Measurements from ENCODE around the gene RERE. TPM values are rescaled to one million over a fixed set of nuclear protein-coding genes. Genes with fewer than 3 reads are reported as not detected.
"Not testable (repeated sequence)": the region's sequence is repeated elsewhere in the genome, so short reads cannot be mapped to it uniquely, and the experiment has no call there.

Gene RERE
- polyA plus RNA-seq, 10 donors = 61.7 to 94.3 (median 77.6) TPM

DNA sequence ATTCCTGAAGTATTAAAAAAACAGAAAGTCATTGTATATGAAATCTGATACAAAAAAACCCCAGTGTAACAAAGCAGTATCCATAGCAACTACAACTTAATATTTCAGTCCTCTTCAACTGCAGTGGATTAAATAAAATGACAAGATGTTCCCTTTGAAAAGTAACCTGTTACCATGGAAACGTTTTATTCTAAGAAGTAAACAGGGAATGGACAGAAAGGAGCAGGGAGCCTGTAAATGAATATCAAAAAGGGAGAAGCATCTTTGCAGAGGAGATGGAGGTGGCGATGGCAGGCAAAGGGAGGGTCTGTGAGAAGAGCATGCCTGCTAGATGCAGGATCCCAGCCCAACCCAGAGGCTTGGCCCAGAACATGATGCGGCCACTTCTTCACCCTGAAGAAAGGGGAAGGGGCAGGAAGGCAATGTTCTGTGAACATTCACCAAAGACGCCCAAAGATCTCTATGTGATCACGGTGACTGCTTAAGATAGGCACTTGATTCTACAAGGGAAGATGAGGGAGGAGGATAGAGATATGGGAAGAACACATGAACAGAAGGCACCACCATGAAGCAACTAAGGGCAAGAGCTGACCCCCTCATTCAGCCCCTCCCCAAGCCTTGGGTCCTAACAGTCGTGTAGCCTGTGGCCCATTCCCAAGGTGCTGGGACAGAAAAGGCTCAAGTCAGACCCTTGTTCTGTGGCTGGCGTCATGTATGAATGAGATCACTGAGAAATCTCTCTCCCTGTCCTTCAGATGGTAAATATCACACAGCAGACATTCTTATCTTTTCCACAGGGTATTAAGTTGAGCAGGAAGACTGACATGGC, 299.6 kb downstream of the RERE start:
- peak in 2 of 3 donors; percentile 39 to 75 for DNase-seq

DNA sequence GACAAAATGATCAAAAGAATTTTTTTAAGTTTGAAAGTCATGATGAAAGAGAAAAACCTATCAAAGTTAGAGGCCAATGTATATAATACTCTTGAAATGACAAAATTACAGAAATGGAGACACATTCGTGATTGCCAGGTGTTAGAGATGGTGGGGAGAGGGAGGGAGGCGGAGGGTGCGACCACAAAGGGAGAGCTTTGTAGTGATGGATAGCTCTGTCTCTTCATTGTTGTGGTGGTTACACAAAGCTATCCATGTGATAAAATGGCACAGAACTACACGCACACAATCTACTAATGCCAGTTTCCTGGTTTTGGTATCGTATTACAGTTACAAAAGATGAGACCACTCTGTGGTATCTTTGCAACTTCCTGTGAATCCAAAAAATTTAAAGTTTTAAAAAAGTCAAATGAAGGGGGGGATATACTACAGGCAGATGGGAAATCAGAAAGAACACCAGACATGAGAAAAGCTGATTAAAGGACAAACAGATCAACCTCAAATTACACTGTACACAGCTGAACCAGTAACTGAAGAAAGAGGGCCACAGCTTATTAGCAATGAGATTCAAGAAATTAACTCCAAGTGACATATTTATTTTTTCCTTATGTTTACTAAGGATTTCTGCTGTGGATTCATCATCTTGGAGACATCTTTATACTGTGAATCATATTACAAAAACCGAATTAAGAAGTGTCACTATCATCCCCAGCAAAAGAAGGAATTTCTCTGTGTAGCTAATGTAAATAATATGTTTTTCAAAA, 300.5 kb downstream of the RERE start:
- DNase-seq = no peak

DNA sequence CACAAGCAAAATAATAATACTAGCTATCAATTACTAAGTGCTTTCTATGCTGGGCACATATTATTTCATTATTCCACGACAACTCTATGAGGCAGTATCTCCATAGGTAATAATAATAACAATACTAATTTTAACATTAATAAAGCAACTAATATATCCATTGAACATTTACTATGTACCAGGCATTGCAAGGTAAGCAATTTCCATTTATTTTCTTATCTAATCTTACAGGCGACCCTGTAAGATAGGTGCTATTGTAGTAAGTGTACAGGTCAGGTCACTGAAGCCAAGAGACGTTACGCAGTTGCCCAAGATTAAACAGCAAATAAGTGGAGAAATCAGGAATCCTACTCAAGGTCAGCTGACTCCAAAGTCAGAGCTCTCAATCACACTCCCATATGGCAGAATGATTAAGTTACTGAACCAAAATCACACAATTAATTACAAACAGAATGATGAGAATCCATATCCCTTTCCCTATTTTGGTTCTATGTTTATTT, 301.1 kb downstream of the RERE start:
- DNase-seq = no peak

DNA sequence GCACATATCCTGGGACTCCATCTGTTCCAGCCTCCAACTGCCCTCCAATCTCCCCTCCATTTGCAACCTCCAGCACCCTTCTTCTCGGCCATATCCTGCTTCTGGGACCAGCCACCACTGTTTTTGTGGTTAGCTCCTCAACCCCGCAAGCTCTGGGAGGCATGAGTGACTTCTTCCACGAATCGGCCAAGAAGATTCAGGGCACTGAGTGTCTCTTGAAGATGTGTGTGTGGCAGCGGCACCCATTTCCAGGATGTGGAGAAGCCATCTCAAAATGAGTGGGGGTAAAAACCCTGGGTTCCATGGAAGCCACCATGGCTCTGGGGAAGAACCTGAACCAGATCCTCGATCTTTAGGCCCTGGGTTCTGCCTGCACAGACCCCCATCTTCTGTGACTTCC, 304.9 kb downstream of the RERE start:
- no peak for DNase-seq

DNA sequence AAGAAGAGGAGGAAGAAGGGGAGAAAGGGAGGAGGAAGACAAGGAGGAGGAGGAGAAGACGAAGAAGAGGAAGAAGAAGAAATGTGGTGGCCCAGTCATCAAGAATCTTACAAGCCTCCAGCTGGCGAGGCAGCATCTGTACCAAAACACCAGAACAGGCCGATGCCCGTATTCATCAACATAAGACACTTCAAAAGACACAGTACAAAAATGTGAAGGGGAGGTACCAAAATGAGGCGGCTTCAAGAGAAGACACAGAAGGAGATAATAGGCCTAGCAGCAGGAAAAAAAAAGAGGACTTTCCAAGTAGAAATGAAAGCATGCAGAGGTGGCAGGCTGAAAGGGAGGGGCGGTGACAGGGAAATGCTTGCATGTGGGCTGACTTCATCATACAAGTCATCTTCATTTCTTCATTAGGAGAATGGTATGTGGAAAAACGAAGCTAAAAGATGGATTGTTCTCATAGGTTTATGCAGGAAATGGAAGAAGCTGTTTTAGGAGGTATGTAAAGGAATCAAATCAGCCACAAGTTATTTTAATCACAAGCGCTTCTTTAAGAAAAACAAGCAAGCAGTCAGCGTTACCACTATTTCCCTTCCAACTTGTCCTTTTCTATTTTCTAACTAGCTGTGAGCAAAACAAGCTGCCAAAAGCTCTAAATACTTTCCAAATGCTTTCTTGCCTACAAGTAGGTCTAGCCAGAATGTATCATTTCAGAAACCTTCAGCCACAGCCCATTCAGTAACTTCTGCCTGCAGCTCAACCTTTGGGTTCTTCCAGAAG, 307.2 kb downstream of the RERE start:
- peak; percentile 69 to 90 (median 75) for DNase-seq

DNA sequence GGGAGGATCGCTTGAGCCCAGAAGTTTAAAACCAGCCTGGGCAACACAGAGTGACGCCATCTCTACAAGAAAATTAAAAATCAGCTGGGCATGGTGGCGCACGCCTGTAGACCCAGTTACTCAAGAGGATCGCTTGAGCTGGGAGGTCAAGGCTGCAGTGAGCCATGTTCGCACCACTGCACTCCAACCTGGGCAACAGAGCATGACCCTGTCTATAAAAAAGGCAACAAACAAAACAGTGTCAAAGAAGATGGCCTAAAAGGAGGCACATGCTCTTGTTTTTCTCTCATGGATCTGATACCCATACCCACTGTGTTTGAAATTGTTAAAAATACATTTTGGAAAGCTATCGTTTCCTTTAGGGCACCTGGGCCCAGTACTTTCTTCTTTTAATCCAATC, 307.9 kb downstream of the RERE start:
- DNase-seq = no peak

DNA sequence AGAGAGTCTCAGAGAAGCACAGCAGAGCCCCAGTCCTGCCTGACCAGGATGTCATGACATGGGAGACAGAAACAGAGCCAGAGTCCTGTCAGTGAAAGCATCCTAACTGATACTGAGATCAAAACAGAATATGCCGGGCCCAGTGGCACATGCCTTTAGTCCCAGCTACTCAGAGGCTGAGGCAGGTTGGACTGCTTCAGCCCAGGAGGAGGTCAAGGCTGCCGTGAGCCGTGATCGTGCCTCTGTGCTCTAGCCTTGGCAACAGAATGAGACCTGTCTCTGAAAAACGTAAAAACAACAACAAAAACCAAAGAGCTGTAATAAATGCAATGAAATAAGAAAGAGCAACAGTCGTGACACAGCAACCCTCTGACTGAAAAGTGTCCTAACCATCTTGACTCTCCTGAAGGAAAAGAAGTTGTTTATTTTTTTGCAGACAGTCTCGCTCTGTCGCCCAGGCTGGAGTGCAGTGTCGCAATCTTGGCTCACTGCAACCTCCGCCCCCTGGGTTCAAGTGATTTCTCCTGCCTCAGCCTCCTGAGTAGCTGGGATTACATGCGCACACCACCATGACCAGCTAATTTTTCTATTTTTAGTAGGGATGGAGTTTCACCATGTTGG, 310.3 kb downstream of the RERE start:
- no peak for DNase-seq

DNA sequence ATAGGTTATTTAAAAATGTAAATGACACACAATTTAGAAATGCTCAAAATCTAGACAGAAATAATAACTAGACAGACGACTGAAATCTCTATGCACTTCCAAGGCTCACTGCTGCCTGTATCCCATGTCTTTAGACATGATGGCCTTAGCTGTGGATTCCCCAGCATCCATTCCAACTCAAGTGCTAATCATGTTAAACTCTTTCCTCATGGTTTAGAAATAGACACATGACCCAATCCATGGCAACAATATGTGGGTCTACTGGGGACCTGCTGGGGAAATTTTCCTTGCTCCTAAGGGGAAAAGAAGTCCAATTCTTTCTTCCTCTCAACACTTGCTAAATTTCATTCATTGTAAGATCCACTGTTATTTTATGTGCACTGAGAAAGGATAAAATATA, 311.0 kb downstream of the RERE start:
- no peak for DNase-seq

DNA sequence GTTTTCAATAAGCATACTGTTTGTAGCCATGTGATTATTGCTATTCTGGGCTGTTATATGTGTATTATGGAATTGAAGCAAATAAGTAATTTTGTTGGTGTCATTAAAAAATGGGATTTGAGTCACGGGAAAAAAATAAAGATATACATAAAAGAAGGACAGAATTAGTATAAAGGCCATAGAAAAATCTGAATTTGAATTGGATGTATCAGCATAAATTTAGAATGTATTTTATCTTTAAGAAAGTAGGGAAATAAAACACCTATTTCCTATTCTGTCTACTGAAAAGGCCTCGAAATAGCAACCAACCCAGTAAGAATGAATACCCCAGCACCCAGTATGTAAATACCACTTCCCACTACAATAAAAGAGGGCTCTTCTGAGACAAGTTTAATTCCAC, 313.6 kb downstream of the RERE start:
- DNase-seq = no peak

DNA sequence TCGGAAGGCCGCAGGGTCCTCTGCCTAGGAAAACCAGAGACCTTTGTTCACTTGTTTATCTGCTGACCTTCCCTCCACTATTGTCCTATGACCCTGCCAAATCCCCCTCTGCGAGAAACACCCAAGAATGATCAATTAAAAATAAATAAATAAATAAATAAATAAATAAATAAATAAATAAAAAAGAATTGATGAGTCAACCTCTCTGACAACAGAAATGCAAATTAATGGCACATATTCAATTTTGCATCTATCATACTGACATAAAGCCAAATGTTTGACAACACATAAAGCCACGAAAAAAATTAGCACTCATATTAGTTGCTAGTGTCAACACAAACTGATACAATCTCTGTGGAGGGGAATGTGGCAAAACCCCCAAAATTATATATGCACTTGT, 314.5 kb downstream of the RERE start:
- not testable (repeated sequence) for DNase-seq

DNA sequence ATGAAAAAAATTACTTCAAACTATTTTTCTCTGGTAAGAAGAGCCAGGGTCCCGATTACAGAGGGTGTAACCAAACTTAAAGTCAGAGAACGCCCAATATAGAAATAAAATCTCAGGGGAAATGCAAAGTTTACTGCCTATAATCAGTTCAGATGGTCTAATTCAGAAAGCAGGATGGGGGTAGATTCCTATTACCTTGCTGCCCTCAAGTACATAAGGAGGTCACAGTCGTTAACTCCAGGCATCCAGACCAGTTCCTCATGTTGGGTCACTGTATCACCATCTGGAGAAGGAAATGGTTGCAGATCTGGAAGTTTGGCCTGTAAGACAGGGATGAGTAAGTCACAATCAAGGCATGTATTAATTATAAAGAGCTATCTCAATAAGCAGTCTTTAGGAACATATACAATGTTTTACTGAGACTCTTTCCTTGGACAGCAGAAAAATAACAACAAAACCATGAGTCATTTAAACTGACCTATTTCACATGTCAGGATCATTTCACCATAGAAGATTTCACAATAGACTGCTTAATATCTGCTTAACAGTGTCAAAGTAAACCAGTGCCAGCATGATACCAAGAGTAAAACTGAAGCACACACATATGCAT, 320.1 kb downstream of the RERE start:
- DNase-seq = no peak

DNA sequence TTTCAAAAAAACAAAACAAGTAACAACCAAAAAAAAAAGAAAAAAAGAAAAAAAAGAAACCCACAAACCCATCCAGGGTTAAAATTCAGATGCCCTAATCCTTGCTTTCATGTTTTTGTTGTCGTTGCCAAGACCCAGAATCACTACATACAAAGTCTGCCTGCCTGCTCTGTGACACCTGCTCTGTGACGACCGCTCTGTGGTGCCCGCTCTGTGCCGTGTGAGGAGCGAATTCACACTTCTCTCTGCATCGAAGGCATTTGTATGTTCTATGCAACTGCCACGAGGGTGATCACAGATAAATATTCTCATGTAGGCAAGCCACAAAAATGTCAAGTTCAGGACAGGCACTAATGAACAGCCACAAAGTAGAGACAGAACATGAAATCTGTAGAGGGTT, 321.0 kb downstream of the RERE start:
- no peak for DNase-seq

DNA sequence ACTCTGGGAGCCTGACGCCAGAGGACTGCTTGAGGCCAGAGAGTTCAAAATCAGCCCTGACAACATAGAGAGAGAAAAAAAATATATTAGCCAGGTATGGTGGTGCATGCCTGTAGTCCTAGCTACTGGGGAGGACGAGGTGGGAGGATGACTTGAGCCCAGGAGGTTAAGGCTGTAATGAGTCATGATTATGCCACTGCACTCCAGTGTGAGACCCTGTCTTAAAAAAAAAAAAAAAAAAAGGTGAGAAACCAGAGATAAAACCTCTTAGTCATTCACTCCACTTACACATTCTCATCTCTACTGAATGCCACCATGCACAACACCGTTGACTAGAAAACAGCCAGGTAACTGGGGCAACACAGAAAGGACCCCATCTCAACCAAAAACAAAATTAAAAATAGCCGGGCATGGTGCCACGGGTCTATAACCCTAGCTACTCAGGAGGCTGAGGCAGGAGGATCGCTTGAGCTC, 321.5 kb downstream of the RERE start:
- no peak for DNase-seq

DNA sequence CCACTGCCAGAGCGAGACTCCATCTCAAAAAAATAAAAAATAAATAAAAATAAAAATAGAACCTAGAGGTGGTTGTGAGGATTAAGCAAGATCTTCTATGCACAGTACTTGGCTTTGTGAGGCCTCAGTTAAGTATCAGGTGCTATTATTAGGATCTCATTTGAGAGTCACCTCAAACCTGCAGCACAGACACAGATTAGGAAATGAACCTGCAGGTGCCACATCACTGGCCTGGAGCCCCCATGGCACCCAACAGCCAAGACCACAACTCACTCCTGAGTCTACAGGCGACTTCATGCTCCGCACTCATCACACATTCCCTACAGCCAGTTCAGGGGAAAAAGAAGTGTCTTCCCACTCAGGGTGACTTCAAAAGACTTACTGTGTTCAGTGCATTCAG, 322.8 kb downstream of the RERE start:
- no peak for DNase-seq

DNA sequence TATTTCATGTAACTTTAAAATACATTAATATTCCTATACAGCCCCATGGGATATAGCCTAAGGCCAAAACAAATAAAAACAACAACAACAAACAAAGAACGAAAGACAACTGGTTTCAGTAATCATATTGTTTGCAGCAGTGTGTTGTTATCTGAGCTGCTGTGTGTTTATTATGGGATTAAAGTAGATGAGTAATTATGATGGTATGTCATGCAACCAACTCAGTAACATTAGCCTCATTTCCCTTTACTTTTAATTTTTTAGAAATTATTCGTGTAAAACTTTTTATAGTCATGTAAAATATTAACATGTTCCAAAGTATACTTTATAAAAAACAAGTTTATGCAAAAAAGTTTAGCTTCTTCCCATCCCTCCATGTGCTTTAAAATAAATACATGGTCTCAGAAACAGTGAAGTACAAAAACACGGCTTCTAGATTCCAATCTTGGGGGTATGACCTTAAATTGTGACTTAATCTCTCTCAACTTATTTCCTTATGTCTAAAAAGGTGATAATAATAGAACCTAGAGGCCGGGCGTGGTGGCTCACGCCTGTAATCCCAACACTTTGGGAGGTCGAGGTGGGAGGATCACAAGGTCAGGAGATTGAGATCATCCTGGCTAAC, 323.4 kb downstream of the RERE start:
- no peak for DNase-seq

DNA sequence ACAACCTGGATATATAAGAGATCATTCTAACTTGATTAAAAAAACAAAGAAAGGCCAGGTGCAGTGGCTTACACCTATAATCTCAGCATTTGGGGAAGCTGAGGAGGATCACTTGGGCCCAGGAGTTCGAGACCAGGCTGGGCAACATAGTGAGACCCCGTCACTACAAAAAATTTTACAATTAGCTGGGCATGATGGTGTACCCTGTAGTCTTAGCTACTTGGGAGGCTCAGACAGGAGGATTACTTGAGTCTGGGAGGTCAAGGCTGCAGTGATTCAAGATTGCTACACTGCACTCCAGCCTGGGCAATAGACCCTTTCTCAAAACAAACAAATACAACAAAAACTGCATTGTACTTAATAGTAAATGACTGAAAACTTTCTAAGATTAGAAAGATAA, 330.2 kb downstream of the RERE start:
- DNase-seq = no peak

DNA sequence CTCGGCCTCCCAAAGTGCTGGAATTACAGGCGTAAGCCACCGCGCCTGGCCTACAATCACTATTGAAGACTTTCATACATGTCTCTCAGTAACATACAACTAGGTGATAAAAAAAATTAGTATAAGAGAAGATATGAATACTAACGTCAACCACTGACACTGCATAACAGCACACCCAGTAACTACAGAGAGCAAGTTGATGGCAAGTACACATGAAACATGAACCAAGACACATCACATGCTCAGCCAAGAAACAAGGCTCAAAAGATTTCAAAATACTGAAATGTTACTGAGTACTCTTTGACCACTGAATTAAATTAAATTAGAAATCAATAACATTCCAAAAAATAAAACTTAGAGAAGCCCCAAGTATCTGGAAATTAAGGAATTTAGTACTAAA, 331.4 kb downstream of the RERE start:
- no peak for DNase-seq

DNA sequence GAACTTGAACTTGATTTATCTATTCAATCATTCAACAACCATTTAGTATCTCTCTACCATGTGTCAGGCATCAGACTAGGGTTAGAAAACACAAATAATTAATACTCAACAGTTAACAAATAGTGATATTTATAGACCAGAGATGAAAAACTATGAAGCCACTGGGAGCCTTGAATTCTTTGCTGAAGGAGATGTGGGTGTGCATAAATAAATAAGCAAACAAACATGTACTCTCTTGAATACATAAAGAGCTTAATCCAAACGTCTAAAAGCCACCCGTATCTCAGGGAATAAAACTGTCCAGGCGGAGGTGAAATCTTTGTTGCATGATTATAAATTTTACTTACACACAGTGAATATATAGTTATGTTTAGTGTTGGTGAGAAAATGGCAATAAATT, 333.9 kb downstream of the RERE start:
- no peak for DNase-seq

DNA sequence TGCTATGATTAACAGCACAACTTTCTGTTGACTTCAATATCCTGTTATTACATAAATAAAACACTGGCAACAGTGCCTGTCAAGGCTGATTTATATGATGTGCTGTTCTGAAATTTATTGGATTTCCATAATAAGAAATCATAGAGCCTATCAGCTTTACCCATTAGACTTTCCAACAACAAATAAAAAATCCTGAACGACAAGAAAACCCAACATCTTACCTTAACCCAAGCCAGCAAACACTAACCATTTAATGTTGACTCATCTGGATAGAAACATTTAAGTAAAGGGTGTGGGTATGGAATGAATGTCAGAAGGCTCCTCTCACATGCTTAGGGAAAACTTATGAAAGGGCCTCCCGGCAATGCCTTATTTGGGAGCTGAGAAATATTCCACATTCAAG, 334.5 kb downstream of the RERE start:
- no peak for DNase-seq

DNA sequence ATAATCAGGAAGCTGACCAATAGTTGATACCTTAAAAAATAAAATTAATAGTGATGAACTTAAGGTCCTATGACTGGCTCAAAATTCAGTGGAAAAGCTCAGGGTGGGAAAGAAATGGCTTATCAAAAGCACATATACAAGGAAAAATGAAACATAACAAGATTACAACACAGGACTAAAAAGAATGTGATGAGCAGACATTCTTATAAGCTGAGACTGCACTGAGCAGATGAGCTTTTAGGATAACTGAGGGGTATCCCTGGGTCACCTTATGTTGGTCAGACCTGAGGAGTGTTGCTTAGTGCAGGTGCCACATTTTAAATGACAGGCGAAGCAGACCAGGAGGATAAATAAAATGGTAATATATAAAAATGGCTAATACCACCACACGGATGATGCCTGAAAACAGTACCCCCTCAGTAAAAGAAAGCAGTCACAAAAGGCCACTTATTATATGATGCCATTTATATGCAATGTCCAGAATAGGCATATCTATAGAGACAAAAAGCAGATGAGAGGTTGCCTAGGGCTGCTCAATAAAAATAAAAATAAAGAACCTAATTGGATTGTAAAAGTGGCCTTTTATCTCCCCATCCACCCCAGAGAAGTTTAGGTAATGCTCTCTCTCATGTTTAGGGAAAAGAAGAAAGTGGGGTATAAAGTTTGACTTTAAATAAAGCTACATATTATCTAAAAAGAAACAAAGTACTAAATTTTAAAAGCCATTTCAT, 335.6 kb downstream of the RERE start:
- no peak for DNase-seq

All from muscle of back (tissue), 11 donors.